Smooth muscle cell (in vitro differentiated cells): ENCODE results near the gene TIMM17B. TPM values are rescaled to one million over a fixed set of nuclear protein-coding genes. Genes with fewer than 3 reads are reported as not detected.

ENCODE experiments used
- DNase-seq: peaks from one replicate; lab custom pipeline; 2025; ENCODE audit not compliant: unreplicated experiment; lab: John Stamatoyannopoulos, UW
- H2AFZ ChIP-seq: fragments of 200-600 bp; sonication (generic); 2 replicates; pipeline ENCODE4 v1.6.0; 2016; ENCODE audit warnings: antibody characterized with exemption, low read depth, mild to moderate bottlenecking
- H3F3A ChIP-seq: fragments of 200-600 bp; sonication (generic); 2 replicates; pipeline ENCODE4 v1.6.0; 2017; ENCODE audit warnings: antibody characterized with exemption, low read depth
- H3K27ac ChIP-seq: fragments of 200-600 bp; sonication (generic); 2 replicates; pipeline ENCODE4 v1.5.1; 2016; ENCODE audit warnings: low read depth, mild to moderate bottlenecking
- H3K27me3 ChIP-seq: fragments of 200-600 bp; sonication (generic); 2 replicates; pipeline ENCODE4 v1.6.1; 2016; ENCODE audit warnings: low read depth, mild to moderate bottlenecking
- H3K36me3 ChIP-seq: fragments of 200-600 bp; sonication (generic); 2 replicates; pipeline ENCODE4 v1.5.1; 2016; ENCODE audit warnings: low read depth
- H3K4me1 ChIP-seq: fragments of 200-600 bp; sonication (generic); 2 replicates; pipeline ENCODE4 v1.5.1; 2016; ENCODE audit warnings: low read depth
- H3K4me2 ChIP-seq: fragments of 200-600 bp; sonication (generic); 2 replicates; pipeline ENCODE4 v1.6.0; 2016; ENCODE audit warnings: mild to moderate bottlenecking
- H3K4me3 ChIP-seq: fragments of 200-600 bp; sonication (generic); 2 replicates; pipeline ENCODE4 v1.5.1; 2016; ENCODE audit warnings: mild to moderate bottlenecking
- H3K79me2 ChIP-seq: fragments of 200-600 bp; sonication (generic); 2 replicates; pipeline ENCODE4 v1.6.0; 2016; ENCODE audit warnings: low read depth, mild to moderate bottlenecking
- H3K9ac ChIP-seq: fragments of 200-600 bp; sonication (generic); 2 replicates; pipeline ENCODE4 v1.6.0; 2016; ENCODE audit warnings: low read depth
- H3K9me3 ChIP-seq: fragments of 200-600 bp; sonication (generic); replicated peaks from 2 replicates; pipeline ENCODE4 v1.5.1; 2016; ENCODE audit warnings: low read depth
- H4K20me1 ChIP-seq: fragments of 200-600 bp; sonication (generic); 2 replicates; pipeline ENCODE4 v1.6.0; 2016; ENCODE audit warnings: low read depth
- CTCF ChIP-seq: fragments of 200-600 bp; sonication (generic); IDR thresholded peaks from 2 replicates; pipeline ENCODE4 v1.5.1; 2017; ENCODE audit warnings: borderline replicate concordance, mild to moderate bottlenecking, antibody characterized with exemption; ENCODE audit not compliant: insufficient read depth, poor library complexity, severe bottlenecking
- WGBS: methylation state at CpG from one replicate; pipeline ENCODE4 v1.1.7; 2016; ENCODE audit warnings: low lambda C conversion rate; 5-methylcytosine and 5-hydroxymethylcytosine counted together
- polyA plus RNA-seq: library from polyadenylated mRNA; unstranded; fragments of >200 nt; fragmentation: Nextera tagmentation; extraction: Ambion mirVana; gene quantifications from 2 replicates; pipeline ENCODE4 v1.2.1, GENCODE V29; 2016
- total RNA-seq: library from RNA; depleted of rRNA; stranded (reverse); fragments of >200 nt; gene quantifications from 2 replicates; pipeline ENCODE4 v1.2.3, GENCODE V29; 2014

Gene TIMM17B
- total and polyA plus RNA-seq, 2 experiments from 2014 or later: 78.8 to 141 TPM

DNA sequence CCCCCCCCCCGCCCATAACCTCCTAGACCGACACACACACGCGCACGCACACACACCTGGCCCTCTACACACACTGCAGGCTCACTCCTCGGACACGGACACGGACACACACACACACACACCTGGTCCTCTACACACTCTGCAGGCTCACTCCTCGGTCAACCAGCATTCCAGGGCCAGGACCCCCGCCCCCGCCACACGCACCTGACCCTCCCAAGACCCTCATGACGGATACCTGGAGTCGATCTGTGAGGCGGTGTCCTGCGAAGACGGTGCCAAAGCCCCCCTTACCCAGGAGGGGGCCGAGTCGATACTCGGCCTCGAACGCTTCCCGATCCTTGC is 20.7 kb upstream of the TIMM17B start:
- Histone ChIP-seq H3K27me3 (no peaks in the 10 kb centered on the region), H2AFZ (no peak overlapping the region), H3K79me2 (no peaks in the 10 kb centered on the region), H3K4me1 (peaks cover 3% of the 10 kb centered on the region), H3K9me3 (no peaks in the 10 kb centered on the region), H4K20me1 (no peaks in the 10 kb centered on the region), H3K4me2 (peak overlapping the region; percentile 90), H3K4me3 (peak overlapping the region; percentile 59), H3K27ac (no peak overlapping the region), H3F3A (no peaks in the 10 kb centered on the region), H3K9ac (peak overlapping the region; percentile 64), H3K36me3 (no peaks in the 10 kb centered on the region)
- no peak for DNase-seq
- TF ChIP-seq CTCF: no peak
- 40% methylated on average over 23 of the region's 23 CpGs for WGBS

DNA sequence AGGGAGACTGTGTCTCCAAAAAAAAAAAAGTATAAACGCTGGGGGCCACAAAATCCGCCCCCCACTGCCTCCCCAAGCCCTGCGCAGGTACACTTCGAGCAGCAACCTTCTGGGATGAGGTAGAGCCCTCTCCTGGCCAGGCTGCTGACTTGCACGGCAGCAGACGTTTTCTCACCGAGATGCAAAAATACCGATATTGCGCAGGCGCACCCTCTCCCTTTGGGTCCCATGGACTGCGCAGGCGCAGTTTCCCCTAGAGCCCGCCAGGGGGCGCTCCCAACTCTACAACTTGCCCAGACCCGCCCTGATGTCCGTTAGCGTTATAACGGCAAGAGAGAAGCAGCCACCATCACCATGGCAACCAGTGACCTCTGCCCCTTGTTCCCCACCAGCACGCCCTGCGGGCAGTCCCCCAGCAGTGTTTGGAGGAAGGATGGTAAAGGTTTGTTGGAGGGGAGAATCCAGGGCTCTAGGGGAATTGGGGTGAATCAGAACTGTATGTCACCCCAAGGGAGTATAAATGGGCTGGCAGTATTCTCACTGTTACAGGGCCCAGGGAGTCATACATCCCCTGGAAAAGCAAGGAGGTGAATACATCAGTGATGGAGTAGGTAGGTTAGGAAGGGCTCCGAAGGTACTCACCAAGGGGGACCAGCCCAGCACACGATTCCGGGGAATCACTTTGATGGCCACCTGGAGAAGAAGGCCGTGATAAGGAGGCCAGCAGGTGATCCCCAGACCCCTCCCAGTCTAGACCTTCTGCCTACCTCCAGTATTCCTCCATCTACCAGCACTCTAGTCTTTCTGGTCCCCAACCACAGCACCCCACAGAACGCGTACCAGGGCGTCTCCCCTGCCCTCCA is 19.8 kb upstream of the TIMM17B start:
- Histone ChIP-seq H3F3A (no peaks in the 10 kb centered on the region), H3K4me1 (peaks cover 3% of the 10 kb centered on the region), H3K4me2 (peak overlapping the region; percentile 90), H3K27me3 (no peaks in the 10 kb centered on the region), H2AFZ (no peak overlapping the region), H3K79me2 (no peaks in the 10 kb centered on the region), H4K20me1 (no peaks in the 10 kb centered on the region), H3K9me3 (no peaks in the 10 kb centered on the region), H3K4me3 (peak overlapping the region; percentile 59), H3K9ac (no peak overlapping the region), H3K27ac (no peak overlapping the region), H3K36me3 (no peaks in the 10 kb centered on the region)
- TF ChIP-seq CTCF: peak; percentile 83
- DNase-seq: peak; percentile 73
- WGBS: 30% methylated on average over 26 of the region's 27 CpGs

DNA sequence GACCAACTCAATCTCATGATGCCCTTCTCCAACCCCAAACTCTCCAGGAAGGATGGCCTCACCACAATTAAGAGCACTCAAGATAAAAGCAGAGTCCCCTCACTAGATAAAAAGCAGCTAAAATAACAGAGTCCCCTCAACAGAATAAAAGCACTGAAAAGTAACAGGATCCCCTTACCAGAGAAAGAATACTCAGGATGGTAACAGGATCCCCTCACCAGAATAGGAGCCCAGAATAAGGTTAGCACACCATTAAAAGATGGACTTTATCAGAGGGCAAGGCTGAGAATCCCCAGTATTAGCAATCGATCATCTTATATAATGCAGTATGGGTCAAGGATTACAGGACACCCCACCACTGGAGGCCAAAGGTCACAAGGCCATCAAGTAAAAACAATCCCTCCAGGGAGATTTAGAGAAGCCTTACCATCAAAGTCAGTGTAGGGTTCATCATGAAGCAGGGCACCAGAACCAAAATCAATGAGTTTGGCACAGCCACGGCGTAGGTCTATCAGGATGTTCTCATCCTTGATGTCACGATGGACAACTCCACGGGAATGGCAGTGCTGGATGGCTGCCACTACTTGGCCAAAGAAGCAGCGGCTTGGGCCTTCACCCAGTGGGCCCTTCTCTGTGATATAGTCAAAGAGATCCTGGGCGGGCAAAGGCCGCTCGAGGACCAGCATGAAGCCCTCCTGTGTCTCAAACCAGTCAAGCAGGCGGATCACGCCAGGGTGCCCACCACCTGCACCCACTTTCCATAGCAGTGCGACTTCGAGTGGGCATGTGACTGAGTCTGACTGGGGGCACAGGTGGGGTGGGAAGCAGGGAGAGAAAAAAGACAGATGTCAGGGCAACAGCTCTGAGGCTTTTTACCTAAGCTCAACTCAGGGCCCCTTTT is 17.3 kb upstream of the TIMM17B start:
- Histone ChIP-seq H3K4me1 (peaks cover 7% of the 10 kb centered on the region), H3K79me2 (peaks cover 16% of the 10 kb centered on the region), H3K27ac (no peak overlapping the region), H3K36me3 (no peaks in the 10 kb centered on the region), H3K4me3 (no peak overlapping the region), H3K9me3 (no peaks in the 10 kb centered on the region), H3K4me2 (no peak overlapping the region), H2AFZ (no peak overlapping the region), H4K20me1 (no peaks in the 10 kb centered on the region), H3K27me3 (no peaks in the 10 kb centered on the region), H3F3A (no peaks in the 10 kb centered on the region), H3K9ac (no peak overlapping the region)
- no peak for DNase-seq
- WGBS: 89% methylated on average over 13 of the region's 13 CpGs
- TF ChIP-seq CTCF: no peak
